Activated CD4-positive, alpha-beta T cell treated with anti-CD3 and anti-CD28 coated beads for 36 hours (primary cell): ENCODE data around the gene ORAI2. TPM values are rescaled to one million over a fixed set of nuclear protein-coding genes. Genes with fewer than 3 reads are reported as not detected.
"Not testable (repeated sequence)": the region's sequence is repeated elsewhere in the genome, so short reads cannot be mapped to it uniquely, and the experiment has no call there.

Experiments used
- ATAC-seq: fragments of 200-7000 bp; cut with Tn5 transposase; one replicate; pipeline ENCODE4 v1.10.0; 2021; ENCODE audit warnings: mild to moderate bottlenecking, moderate library complexity
- CTCF ChIA-PET: fragments of 350-600 bp; sonication (Branson Sonifier 250); formaldehyde crosslinking; loops from one replicate; lab custom pipeline; 2021; ENCODE audit warnings: antibody characterized with exemption; lab: Charles Lee
- POLR2A ChIA-PET: fragments of 350-600 bp; sonication (Branson Sonifier 250); formaldehyde crosslinking; loops from one replicate; lab custom pipeline; 2021; ENCODE audit warnings: antibody characterized with exemption, inconsistent platforms; lab: Charles Lee
- DNase-seq: peaks from one replicate; pipeline ENCODE4 v3.0.0-alpha.2; 2020
- H3K27ac Mint-ChIP-seq: one replicate; pipeline ENCODE4 v1.8.0; 2021; ENCODE audit warnings: mixed read lengths
- H3K27me3 Mint-ChIP-seq: one replicate; pipeline ENCODE4 v1.8.0; 2021; ENCODE audit warnings: mixed read lengths
- H3K36me3 Mint-ChIP-seq: one replicate; pipeline ENCODE4 v1.8.0; 2021; ENCODE audit warnings: low read depth, mixed read lengths
- H3K4me1 Mint-ChIP-seq: one replicate; pipeline ENCODE4 v1.8.0; 2021; ENCODE audit warnings: mixed read lengths
- H3K4me3 Mint-ChIP-seq: one replicate; pipeline ENCODE4 v1.8.0; 2021; ENCODE audit warnings: mild to moderate bottlenecking, moderate library complexity, mixed read lengths
- H3K9me3 Mint-ChIP-seq: one replicate; pipeline ENCODE4 v1.8.0; 2021; ENCODE audit warnings: low read depth, mixed read lengths
- intact Hi-C, 2 experiments: fragments of 100-400 bp; cut with DNase I in 1 of 2; cut with micrococcal nuclease in 1 of 2; formaldehyde crosslinking; loops; one replicate each; pipeline versions ENCODE4 v1.14.2 to v1.15.1; 2022 to 2024; cut with DNase I, micrococcal nuclease
- total RNA-seq, 2 experiments: library from RNA; stranded (reverse); gene quantifications; one replicate each; pipeline ENCODE4 v1.2.3, GENCODE V29; 2021

ORAI2 gene
- total RNA-seq, 2 experiments from 2014 or later = 20.8 to 25.1 TPM

GRCh38 chr7:102479982-102480637, 46.7 kb downstream of the ORAI2 start:
- intact Hi-C loops, H3K36me3 Mint-ChIP-seq, H3K4me3 Mint-ChIP-seq, POLR2A ChIA-PET, ATAC-seq, H3K27ac Mint-ChIP-seq, CTCF ChIA-PET, H3K27me3 Mint-ChIP-seq, H3K9me3 Mint-ChIP-seq, H3K4me1 Mint-ChIP-seq: not testable (repeated sequence)
- peak; percentile 62 for DNase-seq

GRCh38 chr7:102481962-102482361, 48.6 kb downstream of the ORAI2 start:
- DNase-seq, H3K9me3 Mint-ChIP-seq, intact Hi-C loops, H3K4me3 Mint-ChIP-seq, H3K27me3 Mint-ChIP-seq, CTCF ChIA-PET, ATAC-seq, H3K4me1 Mint-ChIP-seq, H3K27ac Mint-ChIP-seq, POLR2A ChIA-PET, H3K36me3 Mint-ChIP-seq: not testable (repeated sequence)

GRCh38 chr7:102484317-102484716, 50.9 kb downstream of the ORAI2 start:
- POLR2A ChIA-PET, H3K9me3 Mint-ChIP-seq, H3K4me3 Mint-ChIP-seq, DNase-seq, intact Hi-C loops, CTCF ChIA-PET, H3K27ac Mint-ChIP-seq, H3K4me1 Mint-ChIP-seq, H3K36me3 Mint-ChIP-seq, ATAC-seq, H3K27me3 Mint-ChIP-seq: not testable (repeated sequence)

GRCh38 chr7:102490529-102491075, 57.2 kb downstream of the ORAI2 start:
- CTCF ChIA-PET, intact Hi-C loops, H3K9me3 Mint-ChIP-seq, H3K36me3 Mint-ChIP-seq, H3K27me3 Mint-ChIP-seq, H3K4me1 Mint-ChIP-seq, H3K4me3 Mint-ChIP-seq, H3K27ac Mint-ChIP-seq, POLR2A ChIA-PET: not testable (repeated sequence)
- DNase-seq = peak; percentile 68
- peak; percentile 69 for ATAC-seq

GRCh38 chr7:102493220-102493935, 60.0 kb downstream of the ORAI2 start:
- H3K9me3 Mint-ChIP-seq, CTCF ChIA-PET, H3K36me3 Mint-ChIP-seq, intact Hi-C loops, H3K27me3 Mint-ChIP-seq, H3K27ac Mint-ChIP-seq, POLR2A ChIA-PET, H3K4me1 Mint-ChIP-seq: not testable (repeated sequence)
- DNase-seq (peak; percentile 72), ATAC-seq (peak; percentile 67)
- H3K4me3 Mint-ChIP-seq = peak overlapping the region; percentile 51

GRCh38 chr7:102494026-102494425, 60.7 kb downstream of the ORAI2 start:
- H3K27ac Mint-ChIP-seq, intact Hi-C loops, H3K4me1 Mint-ChIP-seq, H3K27me3 Mint-ChIP-seq, CTCF ChIA-PET, H3K4me3 Mint-ChIP-seq, H3K9me3 Mint-ChIP-seq, H3K36me3 Mint-ChIP-seq, POLR2A ChIA-PET: not testable (repeated sequence)
- DNase-seq (peak; percentile 39), ATAC-seq (peak; percentile 2)

GRCh38 chr7:102494473-102495149, 61.2 kb downstream of the ORAI2 start:
- peak; percentile 70 for ATAC-seq
- H3K27ac Mint-ChIP-seq, CTCF ChIA-PET, H3K36me3 Mint-ChIP-seq, H3K4me1 Mint-ChIP-seq, H3K27me3 Mint-ChIP-seq, H3K9me3 Mint-ChIP-seq, POLR2A ChIA-PET, intact Hi-C loops, DNase-seq, H3K4me3 Mint-ChIP-seq: not testable (repeated sequence)

GRCh38 chr7:102496861-102497260, 63.5 kb downstream of the ORAI2 start:
- intact Hi-C loops, H3K4me1 Mint-ChIP-seq, H3K27me3 Mint-ChIP-seq, CTCF ChIA-PET, ATAC-seq, DNase-seq, H3K36me3 Mint-ChIP-seq, H3K4me3 Mint-ChIP-seq, POLR2A ChIA-PET, H3K9me3 Mint-ChIP-seq, H3K27ac Mint-ChIP-seq: not testable (repeated sequence)

- H3K36me3 Mint-ChIP-seq, CTCF ChIA-PET, H3K27ac Mint-ChIP-seq, H3K4me1 Mint-ChIP-seq, ATAC-seq, intact Hi-C loops, DNase-seq, H3K4me3 Mint-ChIP-seq, H3K9me3 Mint-ChIP-seq, H3K27me3 Mint-ChIP-seq, POLR2A ChIA-PET: not testable (repeated sequence)
Measured at GRCh38 chr7:102497308-102497707, 63.9 kb downstream of the ORAI2 start.

- DNase-seq, H3K27me3 Mint-ChIP-seq, H3K27ac Mint-ChIP-seq, CTCF ChIA-PET, H3K4me1 Mint-ChIP-seq, intact Hi-C loops, H3K36me3 Mint-ChIP-seq, H3K4me3 Mint-ChIP-seq, H3K9me3 Mint-ChIP-seq, ATAC-seq, POLR2A ChIA-PET: not testable (repeated sequence)
Measured at GRCh38 chr7:102498321-102498720, 64.9 kb downstream of the ORAI2 start.

GRCh38 chr7:102503141-102503540, 69.8 kb downstream of the ORAI2 start:
- H3K4me1 Mint-ChIP-seq, intact Hi-C loops: not testable (repeated sequence)

More at GRCh38 chr7:102503141-102503540, 69.8 kb downstream of the ORAI2 start:
- H3K27me3 Mint-ChIP-seq, CTCF ChIA-PET, POLR2A ChIA-PET, H3K36me3 Mint-ChIP-seq, H3K9me3 Mint-ChIP-seq, H3K4me3 Mint-ChIP-seq, ATAC-seq, H3K27ac Mint-ChIP-seq, DNase-seq: not testable (repeated sequence)
